ENCODE data around the gene CXorf38.
"Not testable (repeated sequence)": the region's sequence is repeated elsewhere in the genome, so short reads cannot be mapped to it uniquely, and the experiment has no call there.

The CXorf38 gene

DNA sequence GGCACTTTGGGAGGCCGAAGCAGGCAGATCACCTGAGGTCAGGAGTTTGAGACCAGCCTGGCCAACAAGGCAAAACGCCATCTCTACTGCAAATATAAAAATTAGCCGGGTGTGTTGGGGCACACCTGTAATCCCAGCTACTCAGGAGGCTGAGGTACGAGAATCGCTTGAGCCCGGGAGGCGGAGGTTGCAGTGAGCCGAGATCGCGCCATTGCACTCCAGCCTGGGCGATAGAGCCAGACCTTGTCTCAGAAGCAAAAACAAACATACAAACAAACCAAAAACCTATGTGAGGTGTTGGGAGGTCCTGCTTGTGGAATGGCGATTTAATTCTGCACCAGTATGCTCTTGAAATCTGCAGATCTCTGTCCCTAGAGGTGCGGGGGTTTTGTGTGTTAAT lies 65.2 kb downstream of the CXorf38 start:
- Histone ChIP-seq H3K27me3 (ENCODE audit: control insufficient read depth in 1 of 2, insufficient read depth in 2 of 2, low read length in 2 of 2) (peaks cover 4 to 10% of the 10 kb centered on the region in 2 donors), H3K4me1 (ENCODE audit: insufficient read depth, low read length) (peaks cover 11% of the 10 kb centered on the region)
- not testable (repeated sequence) for H3K9ac ChIP-seq (ENCODE audit: low read length); H3K27ac ChIP-seq (ENCODE audit: low read depth, low read length); H3K4me3 ChIP-seq (ENCODE audit: low read depth in 1 of 2, low read length in 2 of 2); H3K36me3 ChIP-seq (ENCODE audit: insufficient read depth, low read length); H3K9me3 ChIP-seq (ENCODE audit: low read length)

DNA sequence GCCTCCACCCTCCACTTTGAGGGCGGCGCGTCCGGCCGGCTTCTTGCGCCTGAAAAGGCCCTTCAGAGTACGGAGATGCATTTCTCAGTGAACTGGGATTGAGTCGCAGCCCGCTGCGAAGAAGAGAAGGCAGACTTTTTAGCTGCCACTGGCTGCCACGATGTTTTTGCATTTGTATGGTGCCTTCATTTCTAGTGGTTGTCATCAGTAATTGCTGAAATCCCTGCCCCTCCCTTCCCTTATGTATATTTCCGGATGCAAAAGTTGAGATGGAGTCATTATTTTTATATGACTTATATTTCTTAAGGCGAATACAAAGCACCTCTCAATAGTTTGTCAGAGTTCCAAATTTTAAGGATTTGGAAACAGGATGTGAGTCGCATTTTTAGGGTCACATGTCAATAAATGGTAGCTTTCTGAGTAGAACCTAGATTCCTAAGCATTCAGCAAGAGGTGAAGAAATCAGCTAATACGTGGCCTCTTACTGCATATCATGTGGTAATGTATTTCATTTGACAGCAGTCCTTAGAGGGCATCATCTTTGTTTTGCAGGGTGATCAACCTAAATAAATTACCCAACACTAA lies 65.9 kb downstream of the CXorf38 start:
- H3K9ac ChIP-seq (ENCODE audit: low read length) = no peak overlapping the region
- no peaks in the 10 kb centered on the region for H3K9me3 ChIP-seq (ENCODE audit: low read length)
- H3K27ac ChIP-seq (ENCODE audit: low read depth, low read length) = peak overlapping the region; percentile 75
- peaks cover 11% of the 10 kb centered on the region for H3K4me1 ChIP-seq (ENCODE audit: insufficient read depth, low read length)
- no peaks in the 10 kb centered on the region for H3K36me3 ChIP-seq (ENCODE audit: insufficient read depth, low read length)
- H3K4me3 ChIP-seq (ENCODE audit: low read depth in 1 of 2, low read length in 2 of 2) = peak overlapping the region; percentile 61 to 71
- H3K27me3 ChIP-seq (ENCODE audit: control insufficient read depth in 1 of 2, insufficient read depth in 2 of 2, low read length in 2 of 2) = peaks cover 4 to 10% of the 10 kb centered on the region in 2 donors

DNA sequence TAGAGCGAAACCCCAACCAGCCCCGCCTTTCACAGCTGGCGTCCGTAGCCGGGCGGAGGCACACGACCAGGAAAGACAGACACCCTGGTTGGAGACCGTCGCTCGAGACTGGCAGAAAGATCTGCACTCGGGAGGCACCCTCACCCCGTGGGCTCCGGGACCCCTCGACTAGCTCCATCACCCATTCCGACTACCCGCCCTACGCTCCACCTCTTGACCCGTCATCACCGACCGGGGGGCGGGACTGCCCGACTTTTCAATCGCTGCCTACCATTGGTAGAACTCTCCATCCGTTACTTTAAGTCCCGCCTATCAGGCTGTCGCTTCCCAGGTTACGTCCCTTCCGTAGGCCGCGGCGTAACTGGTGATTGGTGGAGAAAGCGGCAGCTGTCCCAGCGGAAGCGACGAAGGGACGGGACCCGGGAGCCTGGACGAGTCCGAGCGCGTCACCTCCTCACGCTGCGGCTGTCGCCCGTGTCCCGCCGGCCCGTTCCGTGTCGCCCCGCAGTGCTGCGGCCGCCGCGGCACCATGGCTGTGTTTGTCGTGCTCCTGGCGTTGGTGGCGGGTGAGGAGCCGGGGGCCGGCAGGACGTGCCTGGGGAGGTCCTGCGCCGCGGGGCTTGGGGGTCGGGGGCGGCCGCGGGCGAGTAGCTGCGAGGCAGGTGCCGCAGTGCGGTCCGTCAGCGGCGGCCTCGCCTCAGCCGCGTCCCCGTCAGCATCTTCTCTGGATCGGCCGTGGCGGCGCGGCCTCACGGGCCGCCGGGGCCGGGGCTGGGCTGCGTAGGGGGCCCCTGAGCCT lies 66.6 kb downstream of the CXorf38 start, which contains the start of gene ATP6AP2:
Gene ATP6AP2 (plus strand): TSS at position 434 of the 799 bp plus-strand sequence. CDS start 96 bp downstream, at position 530.
- Histone ChIP-seq H3K9me3 (ENCODE audit: low read length) (no peaks in the 10 kb centered on the region), H3K4me1 (ENCODE audit: insufficient read depth, low read length) (peaks cover 11% of the 10 kb centered on the region), H3K9ac (ENCODE audit: low read length) (peak within 1 kb of the TSS; percentile 28), H3K4me3 (ENCODE audit: low read depth in 1 of 2, low read length in 2 of 2) (peak within 1 kb of the TSS; percentile 61 to 71), H3K27ac (ENCODE audit: low read depth, low read length) (peak within 1 kb of the TSS; percentile 75), H3K27me3 (ENCODE audit: control insufficient read depth in 1 of 2, insufficient read depth in 2 of 2, low read length in 2 of 2) (peaks cover 4 to 10% of the 10 kb centered on the region in 2 donors), H3K36me3 (ENCODE audit: insufficient read depth, low read length) (no peaks in the 10 kb centered on the region)

DNA sequence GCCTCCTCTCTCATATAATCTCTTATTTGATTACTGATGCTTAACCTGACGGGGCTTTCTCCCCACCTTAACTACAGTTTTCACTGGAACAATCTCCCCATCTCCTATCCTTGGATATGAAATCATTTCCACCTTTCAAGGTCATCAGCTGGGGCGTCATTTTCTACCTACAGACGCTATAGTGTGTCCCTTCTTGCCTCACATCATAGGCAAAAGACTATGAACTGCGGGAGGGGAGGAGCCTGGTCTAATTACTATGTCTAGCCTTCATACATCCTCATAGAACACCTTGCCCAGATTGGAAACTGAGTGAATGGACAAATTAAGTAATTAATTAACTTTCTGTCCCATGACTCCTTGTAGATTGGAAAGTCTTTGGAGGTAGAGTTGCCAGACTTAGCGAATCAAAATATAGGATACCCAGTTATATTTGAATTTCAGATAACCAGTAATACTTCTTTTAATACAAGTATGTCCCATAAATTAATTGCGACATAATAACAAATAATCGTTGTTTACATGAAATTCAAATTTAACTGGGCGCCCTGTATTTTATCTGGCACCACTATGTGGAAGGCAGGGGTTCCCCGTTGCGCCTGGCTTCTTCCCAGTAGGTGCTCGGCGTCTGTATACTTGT lies 67.3 kb downstream of the CXorf38 start:
- Histone ChIP-seq H3K27me3 (ENCODE audit: control insufficient read depth in 1 of 2, insufficient read depth in 2 of 2, low read length in 2 of 2) (peaks cover 4 to 10% of the 10 kb centered on the region in 2 donors), H3K4me1 (ENCODE audit: insufficient read depth, low read length) (peaks cover 11% of the 10 kb centered on the region), H3K4me3 (ENCODE audit: low read depth in 1 of 2, low read length in 2 of 2) (peak overlapping the region; percentile 61 to 71), H3K9ac (ENCODE audit: low read length) (peak overlapping the region; percentile 28), H3K27ac (ENCODE audit: low read depth, low read length) (peak overlapping the region; percentile 75), H3K9me3 (ENCODE audit: low read length) (no peaks in the 10 kb centered on the region), H3K36me3 (ENCODE audit: insufficient read depth, low read length) (no peaks in the 10 kb centered on the region)

DNA sequence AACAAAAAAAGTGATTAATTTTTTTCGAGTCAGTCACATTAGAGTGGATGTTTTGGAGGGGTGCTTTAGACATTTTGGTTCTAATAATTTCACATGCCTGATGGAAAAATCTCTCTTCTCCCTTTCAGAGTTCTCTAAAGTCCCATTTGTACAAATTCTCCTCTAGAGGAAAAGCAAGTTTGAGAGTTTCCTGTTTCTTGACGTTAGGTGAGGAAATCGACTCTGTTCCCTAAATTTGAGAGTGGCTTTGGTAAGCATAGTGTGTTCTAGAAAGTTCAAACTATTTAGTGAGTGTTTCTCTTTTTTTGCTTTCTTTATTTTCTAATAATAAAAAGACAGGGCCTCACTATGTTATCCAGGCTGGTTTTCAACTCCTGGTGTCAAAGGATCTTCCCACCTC lies 68.2 kb downstream of the CXorf38 start:
- H3K27ac ChIP-seq (ENCODE audit: low read depth, low read length) = no peak overlapping the region

DNA sequence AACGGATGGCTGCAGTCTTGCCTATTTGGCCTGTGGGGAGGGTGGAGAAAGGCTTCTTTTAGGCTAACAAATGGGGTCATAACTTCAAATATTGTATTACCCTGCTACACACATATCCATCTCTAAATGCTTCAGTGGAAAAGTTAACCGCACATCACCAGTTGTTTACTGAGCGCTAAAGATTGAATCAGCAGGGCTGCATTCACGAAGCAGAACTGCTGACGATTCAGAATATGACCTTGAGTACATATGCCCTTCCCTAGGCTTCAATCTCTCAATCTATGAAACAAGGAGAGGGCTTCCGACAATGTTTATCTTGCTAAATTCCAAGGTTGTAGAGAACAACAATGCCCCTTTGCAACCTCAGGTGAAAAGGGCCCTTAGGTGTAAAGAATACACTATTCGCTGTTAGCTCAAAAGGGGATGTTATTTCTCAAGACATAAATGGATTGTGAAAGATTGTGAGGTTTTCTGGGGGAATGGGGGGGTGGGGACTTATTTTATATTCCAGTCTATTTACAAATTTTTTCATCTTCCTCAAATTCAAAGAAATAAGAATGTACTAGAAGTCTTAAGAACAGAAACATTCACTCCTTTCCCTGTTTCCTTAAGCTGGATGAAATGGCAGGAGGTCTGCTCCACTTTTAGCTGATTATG lies 69.2 kb downstream of the CXorf38 start:
- Histone ChIP-seq H3K4me3 (ENCODE audit: low read depth in 1 of 2, low read length in 2 of 2) (no peak overlapping the region), H3K9ac (ENCODE audit: low read length) (no peak overlapping the region), H3K27ac (ENCODE audit: low read depth, low read length) (no peak overlapping the region), H3K27me3 (ENCODE audit: control insufficient read depth in 1 of 2, insufficient read depth in 2 of 2, low read length in 2 of 2) (peaks cover 4 to 10% of the 10 kb centered on the region in 2 donors), H3K4me1 (ENCODE audit: insufficient read depth, low read length) (peaks cover 11% of the 10 kb centered on the region), H3K9me3 (ENCODE audit: low read length) (no peaks in the 10 kb centered on the region), H3K36me3 (ENCODE audit: insufficient read depth, low read length) (no peaks in the 10 kb centered on the region)

More for the DNA sequence above, 68.2 kb downstream of the CXorf38 start:
- H3K36me3 ChIP-seq (ENCODE audit: insufficient read depth, low read length) = no peaks in the 10 kb centered on the region
- H3K4me3 ChIP-seq (ENCODE audit: low read depth in 1 of 2, low read length in 2 of 2) = no peak overlapping the region
- no peak overlapping the region for H3K9ac ChIP-seq (ENCODE audit: low read length)
- peaks cover 11% of the 10 kb centered on the region for H3K4me1 ChIP-seq (ENCODE audit: insufficient read depth, low read length)
- H3K27me3 ChIP-seq (ENCODE audit: control insufficient read depth in 1 of 2, insufficient read depth in 2 of 2, low read length in 2 of 2) = peaks cover 4 to 10% of the 10 kb centered on the region in 2 donors
- no peaks in the 10 kb centered on the region for H3K9me3 ChIP-seq (ENCODE audit: low read length)
